GM19035 (cell line): ENCODE measurements around the gene AKAP10.
"Not testable (repeated sequence)": the region's sequence is repeated elsewhere in the genome, so short reads cannot be mapped to it uniquely, and the experiment has no call there.

Experiments used
- ATAC-seq: cut with Tn5 transposase; IDR thresholded peaks from one replicate; pipeline ENCODE4 v1.9.1; 2021; ENCODE audit not compliant: unreplicated experiment

Gene AKAP10

DNA sequence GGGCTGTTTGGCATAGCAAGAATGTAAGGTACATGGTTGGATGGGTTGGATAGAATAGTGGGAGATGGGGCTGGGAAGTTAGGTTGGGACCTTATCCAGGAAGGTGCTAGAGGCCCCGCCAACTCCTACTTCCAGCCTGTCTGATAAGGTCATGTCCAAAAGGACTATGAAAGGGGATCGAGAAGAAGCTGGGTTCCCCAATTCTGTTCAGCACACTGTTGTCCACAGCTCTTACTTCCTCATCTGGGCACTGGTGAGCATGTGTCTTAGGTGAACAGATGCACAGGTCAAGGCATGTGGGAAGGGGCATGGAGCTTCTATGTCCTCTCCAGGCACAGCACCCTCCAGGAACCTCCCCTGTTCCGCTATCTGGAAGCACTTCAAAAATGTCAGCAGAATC lies 104.3 kb downstream of the AKAP10 start:
- no peak for ATAC-seq

DNA sequence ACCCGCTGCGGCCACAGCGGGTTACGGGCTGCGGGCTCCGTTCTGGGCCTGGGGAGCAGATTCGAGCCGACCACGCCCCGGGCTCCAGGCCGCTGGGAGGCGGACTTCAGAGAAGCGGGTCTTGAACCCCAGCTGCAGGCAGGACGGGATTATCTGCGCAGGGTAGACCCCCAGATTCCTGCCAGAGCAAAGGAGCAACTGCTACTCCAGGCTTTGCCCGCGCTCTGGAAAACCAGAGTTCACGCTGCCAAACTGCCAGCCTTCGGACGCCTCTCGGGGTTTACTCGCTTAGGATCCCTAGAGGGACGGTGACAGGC lies 109.6 kb downstream of the AKAP10 start:
- no peak for ATAC-seq

DNA sequence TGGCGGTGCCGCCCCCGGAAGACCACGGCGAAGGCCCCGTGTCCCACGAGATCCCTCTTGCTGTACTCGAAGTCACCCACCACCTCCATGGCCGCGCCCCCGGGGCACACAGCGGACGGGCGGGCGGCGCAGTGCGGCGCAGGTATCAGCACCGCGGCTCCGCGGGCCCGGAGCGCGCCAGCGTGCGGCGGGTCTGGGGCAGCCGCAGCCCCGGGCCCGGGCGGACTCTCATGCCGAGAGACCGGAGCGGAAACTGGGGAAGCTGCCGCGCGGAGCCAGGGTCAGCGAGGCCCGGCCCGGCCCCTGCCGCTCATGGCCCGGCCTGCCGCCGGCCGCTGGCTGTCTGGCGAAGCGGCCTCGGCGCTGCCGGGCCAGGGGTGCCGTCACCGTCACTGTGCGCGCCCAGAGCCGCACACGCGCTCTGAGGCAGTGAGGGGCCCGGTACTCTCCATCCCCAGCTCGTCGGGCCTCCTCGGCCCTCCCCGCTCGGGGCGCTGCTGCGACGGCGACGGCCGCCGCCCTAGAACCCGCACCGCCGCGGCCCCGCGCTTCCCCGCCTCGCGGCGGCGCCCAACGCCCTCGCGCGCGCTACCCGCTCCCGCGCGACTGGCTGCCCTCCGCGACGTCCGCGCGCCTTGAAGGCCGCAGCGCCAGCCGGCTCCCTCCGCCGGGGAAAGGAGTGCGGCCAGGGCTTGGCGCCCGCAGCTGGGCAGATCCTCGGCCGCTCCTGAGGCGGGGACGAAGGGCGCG lies 110.1 kb downstream of the AKAP10 start, which contains the start of gene ULK2:
TSS of gene ULK2 (minus strand) at position 608 of the 750 bp plus-strand sequence. CDS start at position 89, 519 bp downstream.
- peak; percentile 60 for ATAC-seq

DNA sequence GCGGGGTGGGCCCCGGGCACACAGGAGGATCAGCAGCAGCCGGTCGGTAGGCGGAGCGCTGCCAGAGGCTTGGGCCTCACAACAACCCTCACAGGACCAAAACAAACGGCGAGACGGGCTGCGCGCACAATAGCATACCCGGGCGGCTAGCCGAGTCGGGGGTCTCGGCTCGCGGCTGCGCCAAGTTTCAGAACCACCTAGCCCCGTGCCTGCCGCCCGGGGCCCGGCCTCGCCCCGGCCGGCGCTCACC lies 110.6 kb downstream of the AKAP10 start:
- peak; percentile 62 for ATAC-seq

DNA sequence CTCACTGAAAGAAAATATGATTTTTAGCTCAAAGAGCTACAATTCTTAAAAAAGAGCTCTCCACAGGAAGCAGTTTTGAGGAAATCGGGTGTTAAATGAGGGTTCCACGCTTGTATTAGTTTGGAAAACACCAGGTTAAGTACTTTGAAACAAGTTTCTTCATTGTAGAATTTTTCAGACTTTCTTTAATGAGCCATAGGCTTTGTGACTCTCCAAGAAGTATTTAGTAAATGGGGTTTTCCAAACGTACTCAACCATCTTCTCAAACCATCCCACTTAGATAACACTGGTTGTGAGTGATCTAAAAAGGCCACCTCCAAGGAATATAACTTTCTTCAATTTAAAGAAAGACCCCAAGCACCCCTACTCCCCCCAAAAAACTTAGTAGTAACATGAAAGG lies 112.6 kb downstream of the AKAP10 start:
- no peak for ATAC-seq

DNA sequence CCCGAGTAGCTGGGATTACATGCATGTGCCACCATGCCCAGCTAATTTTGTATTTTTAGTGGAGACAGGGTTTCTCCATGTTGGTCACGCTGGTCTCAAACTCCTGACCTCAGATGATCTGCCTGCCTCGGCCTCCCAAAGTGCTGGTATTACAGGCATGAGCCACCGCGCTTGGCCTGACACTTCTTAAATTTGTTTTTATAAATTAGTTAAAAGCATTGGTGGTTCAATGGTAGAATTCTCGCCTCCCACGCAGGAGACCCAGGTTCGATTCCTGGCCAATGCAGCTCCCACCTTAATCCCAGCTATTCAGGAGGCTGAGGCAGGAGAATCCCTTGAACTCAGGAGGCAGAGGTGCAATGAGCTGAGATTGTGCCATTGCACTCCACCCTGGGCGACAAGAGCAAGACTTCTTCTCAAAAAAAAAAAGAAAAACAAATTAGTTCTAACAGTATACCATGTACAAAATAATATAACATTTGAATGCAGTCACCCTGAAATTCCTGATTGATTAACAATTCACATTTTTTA lies 116.9 kb downstream of the AKAP10 start:
- not testable (repeated sequence) for ATAC-seq

DNA sequence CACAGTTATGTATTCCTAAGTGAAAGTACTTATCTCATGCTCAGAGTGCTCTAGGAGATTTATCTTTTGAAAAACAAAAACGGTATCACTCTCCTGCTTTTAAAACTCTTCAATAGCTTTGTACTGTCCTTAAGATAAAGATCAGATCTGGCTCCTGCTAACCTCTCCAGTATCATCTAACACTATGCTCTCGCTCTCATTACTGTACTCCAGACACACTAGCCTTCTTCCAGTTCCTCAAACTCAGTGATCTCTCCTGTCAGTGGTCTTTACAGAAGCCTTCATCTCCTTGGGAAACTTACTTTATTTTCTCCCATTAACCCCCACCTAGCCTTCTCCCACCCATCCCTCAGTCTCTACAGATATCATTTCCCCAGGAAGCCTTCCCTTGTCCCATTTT lies 120.0 kb downstream of the AKAP10 start:
- no peak for ATAC-seq
